Transverse colon (tissue), 4 donors: ENCODE results near the gene PLCB1. TPM values are rescaled to one million over a fixed set of nuclear protein-coding genes. Genes with fewer than 3 reads are reported as not detected.

Source experiments
- DNase-seq: peaks from one replicate; pipeline ENCODE4 v3.0.0-alpha.2; 2019
- H3K27ac ChIP-seq, 4 donors: fragments of 200-600 bp; sonication (generic); 2 replicates each; pipeline ENCODE4 v1.5.1; 2016 to 2018; ENCODE audit warnings: inconsistent platforms in 4 of 4
- H3K27me3 ChIP-seq: fragments of 200-600 bp; sonication (generic); 2 replicates; pipeline ENCODE4 v1.5.1; 2017; ENCODE audit warnings: inconsistent platforms
- H3K36me3 ChIP-seq, 4 donors: fragments of 200-600 bp; sonication (generic); 2 replicates each; pipeline ENCODE4 v1.5.1; 2017 to 2019; ENCODE audit warnings: inconsistent platforms in 4 of 4
- H3K4me1 ChIP-seq, 4 donors: fragments of 200-600 bp; sonication (generic); 2 replicates each; pipeline ENCODE4 v1.5.1; 2017 to 2020; ENCODE audit warnings: inconsistent platforms in 4 of 4
- H3K4me3 ChIP-seq, 4 donors: fragments of 200-600 bp; sonication (generic); 1 replicate in 1 of 4; 2 replicates in 3 of 4; pipeline versions ENCODE4 v1.5.1 to v1.6.1; 2017 to 2019; ENCODE audit warnings: inconsistent platforms in 4 of 4
- H3K9me3 ChIP-seq, 2 donors: fragments of 200-600 bp; sonication (generic); 2 replicates each; pipeline ENCODE4 v1.5.1; 2017 to 2019; ENCODE audit warnings: inconsistent platforms in 2 of 2
- CTCF ChIP-seq, 5 experiments: fragments of 200-600 bp in 3 of 5; fragments of 450-650 bp in 2 of 5; sonication (generic) in 3 of 5; IDR thresholded peaks; 1 replicate in 2 of 5; 2 replicates in 3 of 5; pipeline ENCODE4 v1.5.1; 2016 to 2017; ENCODE audit warnings: antibody characterized with exemption in 5 of 5, inconsistent platforms in 3 of 5, mild to moderate bottlenecking in 2 of 5, moderate library complexity in 1 of 5
- EP300 ChIP-seq: sonication (generic); formaldehyde crosslinking; IDR thresholded peaks from one replicate; pipeline ENCODE4 v1.6.1; 2017; ENCODE audit warnings: antibody characterized with exemption, low read depth
- POLR2A ChIP-seq: fragments of 450-650 bp; IDR thresholded peaks from one replicate; pipeline ENCODE4 v1.6.1; 2016; ENCODE audit warnings: antibody characterized with exemption, mild to moderate bottlenecking, moderate library complexity
- POLR2AphosphoS5 ChIP-seq, 3 donors: sonication (generic); formaldehyde crosslinking; IDR thresholded peaks; one replicate each; pipeline ENCODE4 v1.6.1; 2016; ENCODE audit warnings: antibody characterized with exemption in 3 of 3
- WGBS, 2 donors: methylation state at CpG; one replicate each; pipeline ENCODE4 v1.1.5; 2018; ENCODE audit warnings: low coverage in 1 of 2; 5-methylcytosine and 5-hydroxymethylcytosine counted together
- in situ Hi-C, 4 donors: fragments of 200-750 bp; cut with MboI; loops; one replicate each; pipeline versions ENCODE4 v1.15.0 to v1.15.1; 2017; ENCODE audit warnings: low sequenced_read_pairs in 3 of 4, low pct_ligation_motif_present in 1 of 4, low pct_unique_long_range_greater_than_20kb in 1 of 4
- intact Hi-C: fragments of 100-400 bp; cut with DNase I; formaldehyde crosslinking; loops from one replicate; pipeline ENCODE4 v1.15.1; 2023; ENCODE audit warnings: low total_unique reads
- total RNA-seq, 4 donors: library from RNA; depleted of rRNA; stranded (reverse); fragments of >200 nt; gene quantifications; one replicate each; pipeline ENCODE4 v1.1.0, GENCODE V29; 2016

The PLCB1 gene
- total RNA-seq, 4 donors from 2014 or later, result 13.1 to 18.6 (median 15.8) TPM

- intact Hi-C loops, result no loop called here
- no peak overlapping the region for H3K4me3 ChIP-seq
- H3K9me3 ChIP-seq, result no peaks in the 10 kb centered on the region
- no peak for DNase-seq
- in situ Hi-C loops, result loop anchor here in 1 of 4 donors (25.0 kb wide), 1 partner anchor 184 kb away; the partner anchor contains the start of gene PLCB1
- H3K36me3 ChIP-seq, result no peaks in the 10 kb centered on the region
- 54 to 68% methylated on average over 4 of the region's 4 CpGs for WGBS, 2 donors
- TF ChIP-seq CTCF (IDR thresholded peaks at IDR 0.05), result no peak
- H3K27ac ChIP-seq, result no peak overlapping the region
- no peaks in the 10 kb centered on the region for H3K27me3 ChIP-seq
- no peaks in the 10 kb centered on the region for H3K4me1 ChIP-seq
These were observed 188.9 kb downstream of the PLCB1 start for GRCh38 chr20:8321001-8321400.

- WGBS, 2 donors, result 67 to 71% methylated on average over 4 to 5 of the region's 5 CpGs
- TF ChIP-seq CTCF (IDR thresholded peaks at IDR 0.05), result no peak
- TF ChIP-seq EP300, result no peak
- TF ChIP-seq POLR2A, result no peak
- Histone ChIP-seq H3K4me1 (no peaks in the 10 kb centered on the region), H3K9me3 (no peaks in the 10 kb centered on the region), H3K27ac (no peak overlapping the region), H3K4me3 (no peak overlapping the region), H3K36me3 (no peaks in the 10 kb centered on the region), H3K27me3 (no peaks in the 10 kb centered on the region)
- in situ Hi-C loops, result loop anchor here in 1 of 4 donors (25.0 kb wide), 1 partner anchor 185 kb away; the partner anchor contains the start of gene PLCB1
- DNase-seq, result no peak
- intact Hi-C loops, result no loop called here
These were observed 190.7 kb downstream of the PLCB1 start for GRCh38 chr20:8322662-8323217.

GRCh38 chr20:8326191-8326590, 194.1 kb downstream of the PLCB1 start:
- Histone ChIP-seq H3K36me3 (no peaks in the 10 kb centered on the region), H3K4me1 (no peaks in the 10 kb centered on the region), H3K27ac (no peak overlapping the region), H3K27me3 (no peaks in the 10 kb centered on the region), H3K9me3 (no peaks in the 10 kb centered on the region), H3K4me3 (no peak overlapping the region)
- no peak for DNase-seq
- TF ChIP-seq POLR2A, result no peak
- no peak for TF ChIP-seq POLR2AphosphoS5 (IDR thresholded peaks at IDR 0.05)
- no peak for TF ChIP-seq EP300
- no peak for TF ChIP-seq CTCF (IDR thresholded peaks at IDR 0.05)
- WGBS, 2 donors, result 67 to 68% methylated on average over 3 of the region's 3 CpGs
- intact Hi-C loops (no loop called here), in situ Hi-C loops (no loop called here)

GRCh38 chr20:8326899-8327298, 194.8 kb downstream of the PLCB1 start:
- Histone ChIP-seq H3K27ac (no peak overlapping the region), H3K4me1 (no peaks in the 10 kb centered on the region), H3K27me3 (no peaks in the 10 kb centered on the region), H3K36me3 (no peaks in the 10 kb centered on the region), H3K4me3 (no peak overlapping the region), H3K9me3 (no peaks in the 10 kb centered on the region)
- 95 to 100% methylated on average over 5 of the region's 5 CpGs for WGBS, 2 donors
- intact Hi-C loops, result no loop called here
- no peak for TF ChIP-seq POLR2A
- no peak for TF ChIP-seq POLR2AphosphoS5 (IDR thresholded peaks at IDR 0.05)
- TF ChIP-seq EP300, result no peak
- no peak for TF ChIP-seq CTCF (IDR thresholded peaks at IDR 0.05)
- in situ Hi-C loops, result no loop called here
- DNase-seq, result no peak
